AML-193 (cell line): ENCODE measurements around the gene CENPA.
"Not testable (repeated sequence)": the region's sequence is repeated elsewhere in the genome, so short reads cannot be mapped to it uniquely, and the experiment has no call there.

ENCODE experiments used
- DNase-seq, 2 experiments: peaks; one replicate each; lab custom pipeline; 2025; lab: John Stamatoyannopoulos, UW

CENPA gene

DNA sequence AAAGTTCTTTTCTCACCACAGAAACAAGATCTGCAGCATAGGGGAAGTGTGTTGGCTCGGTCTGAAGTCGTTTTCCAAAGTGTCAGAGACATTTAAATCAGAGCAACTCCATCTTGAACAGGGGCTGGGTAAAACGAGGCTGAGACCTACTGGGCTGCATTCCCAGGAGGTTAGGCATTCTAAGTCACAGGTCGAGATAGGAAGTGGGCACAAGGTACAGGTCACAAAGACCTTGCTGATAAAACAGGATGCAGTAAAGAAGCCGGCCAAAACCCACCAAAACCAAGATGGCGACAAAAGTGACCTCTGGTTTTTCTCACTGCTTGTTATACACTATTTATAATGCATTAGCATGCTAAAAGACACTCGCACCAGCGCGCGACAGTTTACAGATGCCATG, 24.9 kb upstream of the CENPA start:
- DNase-seq = not testable (repeated sequence)

DNA sequence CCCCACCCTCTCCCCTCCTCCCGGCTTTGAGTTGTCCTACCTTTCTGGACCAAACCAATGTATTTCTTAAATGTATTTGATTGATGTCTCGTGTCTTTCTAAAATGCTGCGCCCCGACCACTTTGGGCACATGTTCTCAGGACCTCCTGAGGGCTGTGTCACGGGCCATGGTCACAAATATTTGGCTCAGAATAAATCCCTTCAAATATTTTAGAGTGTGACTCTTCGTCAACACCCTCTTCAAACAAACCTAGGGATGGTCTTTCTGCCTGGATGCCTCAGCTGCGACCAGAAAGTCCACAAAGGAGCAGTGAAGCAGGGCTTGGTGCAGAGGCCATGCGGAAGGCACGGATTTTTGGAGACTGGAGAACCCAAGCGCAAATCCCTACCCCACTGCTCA, 22.8 kb upstream of the CENPA start:
- DNase-seq = no peak

DNA sequence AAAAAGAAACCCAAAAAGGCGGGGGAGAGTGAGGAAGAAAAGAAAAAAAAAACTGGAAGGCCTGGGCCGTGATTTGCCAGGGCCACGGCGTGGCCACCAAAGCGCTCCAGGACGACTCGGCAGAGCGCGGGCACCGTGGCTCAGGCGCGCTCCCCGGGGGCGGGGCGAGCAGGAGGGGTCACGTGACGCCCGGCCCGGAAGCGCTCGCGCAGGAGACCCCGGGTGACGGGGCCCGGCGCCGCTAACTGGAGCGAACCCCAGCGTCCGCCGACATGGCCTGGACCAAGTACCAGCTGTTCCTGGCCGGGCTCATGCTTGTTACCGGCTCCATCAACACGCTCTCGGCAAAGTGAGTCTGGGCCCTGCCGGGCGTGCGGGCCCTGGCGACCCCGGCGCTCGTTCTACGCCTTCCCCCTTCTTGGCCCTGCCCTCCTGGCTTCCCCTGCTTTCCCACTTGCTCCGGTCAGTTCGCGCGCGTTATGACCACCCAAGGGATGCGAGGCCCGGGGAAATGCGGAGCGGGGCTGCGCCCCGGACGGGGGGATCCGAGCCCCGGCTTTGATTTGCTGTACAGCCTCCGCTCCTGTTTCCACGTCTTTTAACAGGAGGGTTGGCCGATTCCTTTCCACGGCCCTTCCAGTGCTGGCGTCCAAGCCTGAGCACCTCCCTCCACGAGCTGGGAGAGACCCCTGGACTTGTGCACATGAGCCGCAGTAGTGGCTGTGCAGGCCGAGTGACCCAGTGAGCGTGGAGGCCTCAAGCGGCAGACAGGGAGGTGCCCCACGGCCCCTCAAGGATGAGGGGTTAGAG, 21.6 kb upstream of the CENPA start, which contains the start of gene SLC35F6:
Gene SLC35F6, plus strand, starts transcription at position 207 of the 810 bp plus-strand sequence. Its CDS starts 66 bp downstream, at position 273.
- peak; percentile 16 to 17 for DNase-seq

DNA sequence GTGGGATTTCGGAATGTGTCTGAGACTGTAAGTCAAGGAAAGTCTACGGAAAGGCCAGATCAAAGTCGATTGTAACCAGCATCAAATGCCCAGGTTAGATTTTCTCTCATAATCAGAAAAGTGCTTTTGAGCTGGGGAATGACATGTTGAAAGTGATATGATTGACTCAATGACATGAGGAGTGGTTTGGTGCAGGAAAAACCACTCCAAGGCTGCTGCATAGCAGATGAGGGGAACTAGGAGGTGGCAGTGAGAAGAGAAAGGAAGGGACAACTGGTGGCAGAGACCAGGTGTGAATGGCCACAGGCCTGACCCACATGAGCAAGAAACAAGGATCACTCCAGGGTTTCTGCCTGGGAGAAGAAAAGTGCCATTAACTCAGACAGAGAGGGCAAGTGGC, 20.9 kb upstream of the CENPA start:
- no peak for DNase-seq

DNA sequence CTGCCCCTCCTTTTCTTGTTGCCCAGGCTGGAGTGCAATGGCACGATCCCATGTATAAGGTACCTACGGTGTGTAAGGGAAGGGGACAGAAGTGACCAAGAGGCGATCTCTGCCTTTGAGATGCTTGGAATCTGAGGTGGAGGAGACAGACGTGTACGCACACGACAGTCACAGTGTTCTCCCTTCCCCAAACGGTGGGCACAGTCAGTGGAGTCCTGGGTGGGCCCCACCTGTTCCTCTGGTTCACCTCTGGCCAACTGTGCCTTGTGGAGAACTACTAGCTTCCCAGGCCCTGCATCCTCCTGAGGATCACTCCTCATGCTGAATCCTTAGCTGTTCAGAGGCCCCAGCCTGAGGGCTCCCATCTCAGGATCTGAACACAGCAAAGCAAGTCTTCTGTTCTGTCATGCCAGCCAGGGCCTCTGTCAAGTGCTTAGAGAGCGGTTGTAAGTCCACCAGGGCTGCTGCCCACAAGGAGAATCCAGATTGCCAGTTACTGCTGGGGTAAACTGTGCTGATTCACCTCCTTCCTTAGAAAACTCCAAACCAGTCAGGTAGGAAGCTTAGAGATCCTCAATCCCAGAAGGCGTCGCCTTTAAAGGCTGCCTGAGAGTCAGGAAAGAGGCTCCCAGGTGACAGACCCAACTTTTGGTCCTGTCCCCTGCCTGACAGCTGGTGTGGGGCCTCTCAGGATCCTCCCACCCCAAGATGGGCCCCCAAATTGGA, 20.2 kb upstream of the CENPA start:
- DNase-seq = no peak

DNA sequence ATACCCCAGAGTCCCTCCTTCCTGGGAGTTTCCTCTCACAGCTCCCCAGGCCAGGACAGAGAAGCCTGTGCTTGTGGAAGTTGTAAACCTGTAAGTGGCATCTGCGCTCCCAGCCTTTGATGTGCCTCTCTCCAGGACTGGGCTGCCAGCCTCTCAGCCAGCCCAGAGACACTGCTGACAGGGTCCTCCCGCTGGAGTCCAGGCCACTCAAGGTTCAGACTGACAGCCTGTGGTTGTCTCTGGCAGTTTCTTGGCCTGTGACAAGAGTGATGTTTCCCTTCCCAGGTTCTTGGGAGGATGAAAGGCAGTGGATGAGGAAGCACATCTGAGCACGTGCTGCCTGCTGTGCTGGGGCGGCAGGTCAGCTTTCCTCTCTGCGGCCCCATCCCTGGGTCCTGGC, 18.7 kb upstream of the CENPA start:
- no peak for DNase-seq

DNA sequence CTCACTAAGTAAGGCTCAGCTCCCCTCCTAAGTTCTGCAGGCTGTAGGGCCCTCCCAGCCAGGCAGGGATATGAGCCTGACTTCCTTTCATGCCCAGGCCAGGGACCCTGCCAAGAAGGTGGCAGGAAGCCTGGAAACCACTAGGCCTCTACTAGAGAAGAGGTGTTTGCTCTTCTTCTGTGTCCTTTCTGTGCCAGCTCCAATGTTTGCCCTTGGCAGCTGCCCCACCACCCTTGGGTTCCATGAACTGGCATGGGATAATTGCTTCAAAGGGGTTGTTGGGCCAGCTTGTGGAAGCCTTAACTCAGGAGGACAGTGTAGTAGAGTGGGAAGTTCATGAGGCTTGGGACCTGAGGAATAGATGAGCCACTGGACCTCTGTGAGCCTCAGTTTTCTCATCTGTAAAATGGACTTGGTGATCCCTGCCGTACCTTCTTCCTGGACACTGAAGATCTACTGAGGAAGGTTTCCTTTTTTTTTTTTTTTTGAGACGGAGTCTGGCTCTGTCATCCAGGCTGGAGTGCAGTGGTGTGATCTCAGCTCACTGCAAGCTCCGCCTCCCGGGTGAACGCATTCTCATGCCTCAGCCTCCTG, 17.9 kb upstream of the CENPA start:
- no peak for DNase-seq

DNA sequence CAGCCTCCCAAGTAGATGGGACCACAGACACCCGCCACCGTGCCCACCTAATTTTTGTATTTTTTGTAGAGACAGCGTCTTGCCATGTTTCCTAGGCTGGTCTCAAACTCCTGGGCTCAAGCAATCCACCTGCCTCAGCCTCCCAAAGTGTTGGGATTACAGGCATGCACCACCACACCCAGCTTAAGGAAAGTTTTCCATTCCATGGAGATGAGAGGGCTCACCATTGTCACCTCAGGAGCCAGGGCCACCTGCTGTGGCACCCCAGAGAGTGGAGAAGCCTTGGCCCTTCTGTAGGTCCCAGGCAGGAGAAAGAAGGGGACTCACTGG, 17.1 kb upstream of the CENPA start:
- DNase-seq = no peak

DNA sequence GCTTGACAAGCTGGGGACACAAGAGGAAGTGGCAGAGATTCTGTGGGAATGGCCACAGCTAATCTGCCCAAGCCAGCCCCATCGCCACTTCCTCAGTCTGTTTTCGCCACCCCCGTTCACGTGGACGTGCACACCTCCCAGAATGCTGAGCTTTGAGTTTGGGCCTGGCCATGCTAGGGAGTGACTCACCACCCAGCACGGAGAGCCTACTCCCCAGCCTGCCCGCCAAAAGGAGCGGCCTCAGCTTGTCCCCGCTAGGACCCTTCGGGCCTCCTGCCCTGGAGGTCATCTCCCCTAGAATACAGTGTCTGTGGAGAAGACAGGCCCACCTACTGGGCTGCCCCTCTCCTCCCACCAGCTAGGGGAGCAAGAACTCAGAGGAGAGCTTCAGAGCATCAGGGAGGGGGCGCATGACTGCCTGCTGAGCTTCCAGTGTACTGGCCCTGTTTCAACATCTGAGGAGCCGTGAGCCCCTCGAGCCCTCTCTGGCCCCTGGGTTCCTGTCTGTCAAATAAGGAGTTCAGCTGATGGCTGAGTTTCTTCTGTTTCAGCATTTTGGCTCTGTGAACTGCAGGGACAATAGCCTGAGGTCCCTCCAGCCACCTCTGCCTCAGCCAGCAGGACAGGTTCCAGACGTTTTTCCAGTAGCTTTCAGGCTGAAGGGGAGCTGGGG, 16.6 kb upstream of the CENPA start:
- peak; percentile 57 to 78 for DNase-seq

DNA sequence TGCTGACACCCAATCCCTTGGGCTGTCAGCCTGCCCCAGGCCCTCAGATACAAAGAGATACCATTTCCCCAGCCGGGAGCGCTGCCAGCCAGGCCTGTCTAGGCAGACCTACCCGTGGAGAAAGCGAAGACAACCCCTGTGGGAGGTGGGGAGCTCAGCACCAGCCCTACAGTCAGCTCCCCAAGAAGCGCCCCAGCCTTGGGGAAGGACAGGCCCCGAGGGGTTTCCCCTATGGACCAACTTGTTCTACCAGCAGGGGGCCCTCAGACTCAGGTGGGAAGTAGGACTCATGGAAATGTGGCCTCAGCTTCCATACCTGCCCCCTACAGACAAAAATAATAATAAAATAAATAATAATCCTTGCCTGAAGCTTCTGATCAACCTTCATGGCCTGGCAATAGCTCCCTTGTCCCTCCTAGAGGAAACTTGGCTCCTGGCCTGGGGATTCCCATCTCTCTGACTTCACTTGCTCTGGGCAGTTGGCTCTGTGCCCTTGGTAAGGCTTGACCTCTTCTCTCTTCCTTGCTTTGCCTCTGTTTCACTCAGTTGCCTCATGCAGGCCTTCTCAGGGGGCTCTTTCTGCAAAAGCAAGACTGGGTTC, 14.8 kb upstream of the CENPA start:
- no peak for DNase-seq

DNA sequence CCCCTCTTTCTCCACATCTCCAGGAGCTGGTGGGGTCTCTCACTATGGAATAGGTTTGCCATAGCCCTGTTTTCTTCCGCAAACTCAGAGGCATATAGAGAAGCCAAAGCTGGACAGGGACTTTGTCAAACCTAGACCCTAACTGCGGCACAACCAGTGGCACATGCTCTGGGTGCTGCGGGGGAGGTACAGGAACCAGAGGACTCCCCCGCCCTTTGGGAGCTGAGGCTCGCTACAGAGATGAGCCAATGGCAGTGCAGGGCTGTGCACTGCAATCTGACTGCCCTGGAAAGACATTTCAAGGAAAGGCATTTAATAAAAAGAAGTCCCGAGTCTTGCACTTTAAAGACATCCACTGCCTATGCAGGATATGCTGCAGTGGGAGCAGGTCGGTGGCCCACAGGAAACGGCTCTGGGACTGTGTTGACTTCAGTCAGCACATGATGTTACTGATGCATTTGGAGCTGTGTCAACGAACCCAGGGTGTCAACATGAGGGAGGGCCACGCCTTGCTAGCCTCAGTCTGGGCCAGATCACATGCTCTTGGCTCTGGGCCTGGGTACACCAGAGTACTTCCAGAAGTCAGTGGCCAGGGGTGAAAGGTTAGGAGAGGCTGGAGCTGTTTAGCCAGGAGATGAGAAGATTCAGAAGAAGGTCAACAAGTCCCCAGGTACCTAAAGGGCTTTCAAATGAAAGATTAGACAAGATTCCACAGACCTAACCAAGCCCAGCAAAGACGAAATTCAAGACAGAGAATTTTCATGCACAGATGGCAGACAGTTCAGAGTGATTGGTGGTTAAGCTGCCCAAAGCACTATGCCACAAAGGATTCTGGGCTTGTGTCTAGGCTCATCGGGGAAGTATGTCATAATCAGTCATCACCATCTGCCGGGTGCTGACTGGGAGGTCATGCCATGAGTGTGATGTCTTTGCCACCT, 13.5 kb upstream of the CENPA start:
- peak in 1 of 2 experiments; percentile 13 for DNase-seq

DNA sequence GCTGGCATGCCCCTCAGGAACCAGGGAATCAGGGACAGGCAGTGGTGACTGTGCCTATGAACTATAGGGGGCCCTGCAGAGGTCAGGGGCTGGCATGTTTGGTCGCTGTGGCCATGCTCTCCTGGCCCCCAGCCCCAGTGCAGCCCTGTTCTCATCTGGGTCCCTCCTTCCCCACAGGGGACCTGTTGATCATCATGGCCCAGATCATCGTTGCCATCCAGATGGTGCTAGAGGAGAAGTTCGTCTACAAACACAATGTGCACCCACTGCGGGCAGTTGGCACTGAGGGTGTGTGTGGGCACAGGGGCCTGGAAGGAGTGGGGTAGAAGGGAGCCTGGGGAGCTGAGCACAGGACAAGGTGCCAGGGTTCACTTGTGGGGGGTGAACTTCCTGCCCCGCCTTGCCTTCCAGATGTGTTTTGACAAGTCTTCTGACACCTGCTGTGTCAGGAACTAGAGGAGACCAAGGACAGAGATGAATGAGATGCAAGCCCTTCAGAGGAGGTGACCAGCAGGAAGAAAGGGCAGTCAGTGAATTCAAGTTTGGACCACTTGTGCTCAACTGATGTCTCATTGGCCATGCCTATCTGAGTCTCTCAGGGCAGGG, 9.6 kb upstream of the CENPA start:
- DNase-seq = no peak

DNA sequence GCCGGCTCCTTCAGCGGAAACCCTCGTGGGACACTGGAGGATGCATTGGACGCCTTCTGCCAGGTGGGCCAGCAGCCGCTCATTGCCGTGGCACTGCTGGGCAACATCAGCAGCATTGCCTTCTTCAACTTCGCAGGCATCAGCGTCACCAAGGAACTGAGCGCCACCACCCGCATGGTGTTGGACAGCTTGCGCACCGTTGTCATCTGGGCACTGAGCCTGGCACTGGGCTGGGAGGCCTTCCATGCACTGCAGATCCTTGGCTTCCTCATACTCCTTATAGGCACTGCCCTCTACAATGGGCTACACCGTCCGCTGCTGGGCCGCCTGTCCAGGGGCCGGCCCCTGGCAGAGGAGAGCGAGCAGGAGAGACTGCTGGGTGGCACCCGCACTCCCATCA, 7.8 kb upstream of the CENPA start:
- DNase-seq = no peak

DNA sequence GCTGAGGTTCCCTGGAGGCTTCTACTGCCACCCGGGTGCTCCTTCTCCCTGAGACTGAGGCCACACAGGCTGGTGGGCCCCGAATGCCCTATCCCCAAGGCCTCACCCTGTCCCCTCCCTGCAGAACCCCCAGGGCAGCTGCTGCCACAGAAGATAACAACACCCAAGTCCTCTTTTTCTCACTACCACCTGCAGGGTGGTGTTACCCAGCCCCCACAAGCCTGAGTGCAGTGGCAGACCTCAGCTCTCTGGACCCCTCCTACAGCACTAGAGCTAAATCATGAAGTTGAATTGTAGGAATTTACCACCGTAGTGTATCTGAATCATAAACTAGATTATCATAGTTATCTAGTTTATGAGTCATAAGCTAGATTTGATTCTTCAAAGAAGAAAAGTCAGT, 7.3 kb upstream of the CENPA start:
- DNase-seq = no peak

DNA sequence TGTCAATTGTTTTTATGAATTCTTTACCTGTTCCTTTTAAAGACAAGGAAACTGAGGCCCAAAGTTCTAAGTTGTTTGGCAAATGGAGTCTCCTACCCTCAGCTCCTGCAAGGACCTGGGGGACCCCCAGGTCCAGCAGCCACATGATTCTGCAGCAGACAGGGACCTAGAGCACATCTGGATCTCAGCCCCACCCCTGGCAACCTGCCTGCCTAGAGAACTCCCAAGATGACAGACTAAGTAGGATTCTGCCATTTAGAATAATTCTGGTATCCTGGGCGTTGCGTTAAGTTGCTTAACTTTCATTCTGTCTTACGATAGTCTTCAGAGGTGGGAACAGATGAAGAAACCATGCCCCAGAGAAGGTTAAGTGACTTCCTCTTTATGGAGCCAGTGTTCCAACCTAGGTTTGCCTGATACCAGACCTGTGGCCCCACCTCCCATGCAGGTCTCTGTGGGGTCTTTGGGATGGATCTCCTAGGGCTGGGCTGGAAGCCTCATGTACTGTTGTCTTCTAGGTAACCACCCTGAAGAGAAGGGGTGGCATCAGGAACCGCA, 5.6 kb upstream of the CENPA start:
- DNase-seq = peak; percentile 42 to 48

DNA sequence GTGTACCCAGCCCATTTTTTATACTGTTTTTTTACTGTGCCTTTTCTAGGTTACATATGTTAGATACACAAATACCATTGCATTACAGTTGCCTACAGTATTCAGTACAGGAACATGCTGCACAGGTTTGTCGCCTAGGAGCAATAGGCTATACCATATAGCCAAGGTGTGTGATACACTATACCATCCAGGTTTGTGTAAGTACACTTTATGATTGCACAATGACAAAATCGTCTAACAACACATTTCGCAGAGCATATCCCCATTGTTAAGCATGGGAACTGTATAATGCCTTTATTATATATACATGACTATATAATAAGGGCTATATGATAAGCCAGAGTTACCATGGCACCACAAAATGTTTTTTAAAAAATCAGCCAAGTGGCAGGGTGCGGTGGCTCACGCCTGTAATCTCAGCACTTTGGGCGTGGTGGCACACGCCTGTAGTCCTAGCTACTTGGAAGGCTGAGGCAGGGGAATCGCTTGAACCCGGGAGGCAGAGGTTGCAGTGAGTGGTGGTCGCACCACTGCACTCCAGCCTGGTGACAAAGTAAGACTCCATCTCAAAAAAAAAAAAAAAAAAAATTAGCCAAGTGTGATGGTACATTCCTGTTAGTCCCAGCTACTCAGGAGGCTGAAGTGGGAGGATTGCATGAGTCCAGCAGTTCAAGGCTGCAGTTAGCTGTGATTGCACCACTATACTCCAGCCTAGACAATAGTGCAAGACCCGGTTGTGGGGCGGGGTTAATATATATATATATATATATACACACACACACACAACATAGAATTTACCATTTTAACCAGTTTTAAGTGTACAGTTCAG, 2.8 kb upstream of the CENPA start:
- no peak for DNase-seq

DNA sequence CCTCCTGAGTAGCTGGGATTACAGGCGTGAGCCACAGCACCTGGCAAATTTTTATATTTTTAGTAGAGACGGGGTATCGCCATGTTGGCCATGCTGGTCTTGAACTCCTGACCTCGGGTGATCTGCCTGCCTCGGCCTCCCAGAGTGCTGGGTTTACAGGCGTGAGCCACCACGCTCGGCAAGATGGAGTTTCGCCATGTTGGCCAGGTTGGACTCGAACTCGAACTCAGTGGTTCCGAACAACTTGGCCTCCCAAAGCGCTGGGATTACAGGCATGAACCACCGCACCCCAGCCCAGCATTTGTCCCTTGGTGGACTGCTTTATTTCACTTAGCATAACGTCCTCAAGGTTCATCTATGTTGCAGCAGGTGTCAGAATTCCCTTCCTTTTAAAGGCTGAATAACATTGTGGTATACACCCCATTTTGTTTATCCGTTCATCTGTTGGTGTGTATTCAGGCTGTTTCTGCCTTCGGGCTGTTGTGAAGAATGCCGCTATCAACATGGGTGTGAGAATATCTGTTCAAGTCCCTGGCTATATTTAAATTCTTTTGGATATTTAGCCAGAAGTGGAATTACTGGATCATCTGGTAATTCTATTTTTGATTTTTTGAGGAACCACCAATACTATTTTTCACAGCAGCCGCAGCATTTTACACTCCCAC, 1.2 kb upstream of the CENPA start:
- no peak for DNase-seq

DNA sequence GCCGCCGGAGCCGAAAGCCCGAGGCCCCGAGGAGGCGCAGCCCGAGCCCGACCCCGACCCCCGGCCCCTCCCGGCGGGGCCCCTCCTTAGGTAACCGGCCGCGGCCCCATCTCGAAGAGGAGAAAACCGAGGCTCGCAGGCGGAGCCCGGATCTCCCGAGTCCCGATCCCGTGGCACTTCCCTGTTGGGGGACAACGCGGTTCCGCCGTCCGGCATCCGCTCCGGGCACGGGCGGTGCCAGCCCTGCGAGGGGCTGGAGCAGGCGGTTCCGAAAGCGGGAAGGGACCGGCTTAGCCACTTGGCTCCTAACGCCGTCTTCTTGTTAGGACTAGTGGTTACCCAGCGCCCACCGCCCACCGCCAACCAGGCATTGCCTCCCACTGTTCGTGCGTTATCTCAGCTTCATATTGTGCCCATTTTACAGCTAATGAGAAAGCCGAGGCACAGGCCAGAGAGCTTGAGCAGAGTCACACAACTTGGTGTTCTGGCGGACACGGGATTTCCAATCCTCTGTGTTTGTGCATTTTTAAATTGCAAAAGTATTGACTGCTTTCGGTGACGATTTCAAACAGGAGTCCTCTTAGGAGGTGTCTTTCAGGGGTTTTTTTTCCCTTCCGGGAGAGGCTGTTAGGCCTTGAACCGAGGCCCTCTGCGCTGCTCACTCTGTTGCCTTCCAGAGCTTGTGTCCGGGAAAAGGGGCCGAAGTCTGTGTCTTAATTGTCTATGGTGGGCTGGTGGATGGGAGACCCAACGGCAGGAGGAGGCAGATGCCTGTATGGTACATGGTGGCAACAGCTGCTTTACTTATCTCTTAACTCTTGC, 562 bp downstream of the CENPA start:
- DNase-seq = no peak
